CD4-positive, alpha-beta T cell treated with Interleukin-6 for 4 hours (primary cell): ENCODE data around the gene TUBB6.

ENCODE experiments used
- DNase-seq: peaks from one replicate; pipeline ENCODE4 v3.0.0-alpha.2; 2020; ENCODE audit warnings: mixed read lengths

Gene TUBB6

GRCh38 chr18:12307701-12308385, at the start of gene TUBB6:
TUBB6 (plus strand) TSS chr18:12308241; CDS start chr18:12308293, 52 bp downstream.
- DNase-seq, result no peak

DNA sequence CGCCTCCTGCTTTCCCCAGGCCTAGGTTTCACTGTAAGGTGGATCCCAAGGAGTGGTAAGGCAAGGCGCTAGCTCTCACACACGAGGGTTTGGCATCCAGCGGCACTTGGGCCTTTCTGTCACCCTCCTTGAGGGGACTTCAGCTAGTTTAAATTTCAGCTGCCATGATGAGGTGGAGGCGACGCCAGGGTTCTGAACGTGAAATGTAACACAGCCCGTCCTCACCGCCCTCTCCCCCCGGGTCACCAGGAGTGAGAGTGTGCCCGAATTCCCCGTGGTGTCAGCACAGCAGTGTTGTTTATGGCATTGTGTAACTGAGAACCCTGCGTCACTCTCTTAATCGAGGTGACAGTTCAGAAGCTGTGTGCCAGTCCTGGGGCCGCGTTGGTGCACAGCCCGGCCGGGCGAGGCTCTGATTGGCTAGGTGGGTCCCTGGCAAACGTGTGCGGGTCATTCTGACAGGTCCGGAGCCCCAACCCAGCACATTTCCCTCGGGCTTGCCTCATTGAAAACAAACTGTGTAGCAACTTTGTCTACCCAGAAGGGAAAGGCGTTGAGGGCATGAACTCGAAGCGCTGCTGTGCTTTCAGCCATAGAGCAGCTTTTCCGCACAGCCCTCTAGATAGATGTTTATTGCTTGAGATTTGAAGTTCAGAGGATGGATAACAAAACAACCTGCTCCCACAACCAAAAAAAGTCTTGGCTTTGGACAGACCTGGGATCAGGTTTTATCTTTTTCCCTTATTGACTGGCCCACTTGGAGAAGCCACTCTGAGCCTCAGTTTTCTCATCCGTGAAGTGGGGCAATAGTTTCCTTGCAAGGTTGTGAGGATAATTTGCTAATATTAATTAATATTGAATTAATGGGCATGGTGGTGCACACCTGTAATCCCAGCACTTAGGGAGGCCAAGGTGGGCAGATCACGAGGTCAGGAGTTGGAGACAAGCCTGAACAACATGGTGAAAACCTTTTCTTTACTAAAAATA, 49.0 kb upstream of the TUBB6 start:
- DNase-seq, result no peak

DNA sequence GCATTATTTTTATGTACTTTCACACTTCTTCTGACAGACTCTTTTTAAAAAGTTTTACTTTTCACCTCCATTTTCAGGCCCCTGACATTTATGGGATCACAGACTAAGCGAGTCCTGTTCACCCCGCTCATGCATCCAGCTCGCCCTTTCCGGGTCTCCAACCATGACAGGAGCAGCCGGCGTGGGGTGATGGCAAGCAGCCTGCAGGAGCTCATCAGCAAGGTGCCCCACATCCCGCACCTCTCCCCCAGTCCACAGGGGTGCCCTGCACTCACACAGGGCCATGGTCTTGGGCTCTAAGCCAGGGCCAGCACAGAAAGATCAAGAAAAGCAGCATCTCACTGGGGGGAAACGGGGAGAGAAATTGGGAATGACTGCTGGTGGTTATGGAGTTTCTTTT, 45.3 kb upstream of the TUBB6 start:
- no peak for DNase-seq

GRCh38 chr18:12264864-12265263, 43.2 kb upstream of the TUBB6 start:
- DNase-seq, result no peak

GRCh38 chr18:12271376-12272235, 36.4 kb upstream of the TUBB6 start:
- DNase-seq, result peak; percentile 43

DNA sequence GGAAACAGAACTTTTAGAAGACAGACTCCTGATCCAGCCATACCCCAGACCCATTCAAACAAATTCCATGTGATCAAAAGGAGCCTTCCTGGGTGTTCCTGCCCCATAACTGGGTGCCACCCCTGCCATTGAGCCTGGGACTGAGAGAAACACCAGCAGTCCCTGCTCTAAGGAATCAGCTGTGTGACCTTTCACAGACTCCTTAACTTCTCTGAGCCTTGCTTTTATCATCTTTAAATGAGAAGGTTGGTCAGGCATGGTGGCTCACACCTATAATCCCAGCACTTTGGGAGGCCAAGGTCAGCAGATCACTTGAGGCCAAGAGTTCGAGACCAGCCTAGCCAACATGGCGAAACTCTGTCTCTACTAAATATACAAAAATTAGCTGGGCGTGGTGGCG, 33.2 kb upstream of the TUBB6 start:
- no peak for DNase-seq

- no peak for DNase-seq
These were observed 31.1 kb upstream of the TUBB6 start for GRCh38 chr18:12276736-12277554.

GRCh38 chr18:12278215-12278671, 29.8 kb upstream of the TUBB6 start:
- no peak for DNase-seq

GRCh38 chr18:12278741-12279682, 29.0 kb upstream of the TUBB6 start:
- no peak for DNase-seq

DNA sequence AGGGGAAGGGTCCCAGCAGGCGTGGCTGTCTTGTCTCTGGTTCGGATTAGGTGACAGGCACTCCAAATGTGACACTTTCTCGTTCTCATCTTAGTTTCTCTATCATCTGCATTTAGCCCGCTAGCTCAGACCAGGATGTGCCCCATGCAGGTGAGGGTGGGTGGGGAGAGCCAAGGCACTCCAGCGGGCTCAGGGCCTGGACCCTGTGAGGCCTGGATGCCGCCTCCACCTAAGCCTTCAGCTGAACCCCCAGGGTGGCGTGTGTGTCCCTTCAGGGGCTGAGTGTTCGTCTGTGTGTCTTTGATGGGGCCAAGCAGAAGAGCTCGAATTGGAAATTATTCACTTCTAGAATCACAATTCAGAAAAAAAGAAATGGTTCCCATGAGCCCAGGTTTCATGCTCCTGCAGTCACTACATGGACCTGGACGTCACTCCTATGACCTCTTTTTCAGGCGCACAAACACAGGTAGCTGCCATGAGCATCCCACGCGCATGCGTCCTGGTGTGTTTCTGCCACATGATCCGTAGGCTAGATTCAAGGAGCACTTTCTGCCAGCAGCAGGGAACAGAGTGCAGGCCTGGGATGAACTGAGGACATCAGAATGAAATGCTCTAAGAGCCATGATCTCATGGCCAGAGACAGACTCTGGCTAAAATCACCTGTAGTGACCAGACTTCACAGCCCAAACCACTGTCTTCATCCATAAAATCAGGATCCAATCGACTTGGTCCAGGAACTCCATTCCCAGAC, 28.1 kb upstream of the TUBB6 start:
- DNase-seq, result no peak

- no peak for DNase-seq
These were observed 26.2 kb upstream of the TUBB6 start for GRCh38 chr18:12281861-12282260.

DNA sequence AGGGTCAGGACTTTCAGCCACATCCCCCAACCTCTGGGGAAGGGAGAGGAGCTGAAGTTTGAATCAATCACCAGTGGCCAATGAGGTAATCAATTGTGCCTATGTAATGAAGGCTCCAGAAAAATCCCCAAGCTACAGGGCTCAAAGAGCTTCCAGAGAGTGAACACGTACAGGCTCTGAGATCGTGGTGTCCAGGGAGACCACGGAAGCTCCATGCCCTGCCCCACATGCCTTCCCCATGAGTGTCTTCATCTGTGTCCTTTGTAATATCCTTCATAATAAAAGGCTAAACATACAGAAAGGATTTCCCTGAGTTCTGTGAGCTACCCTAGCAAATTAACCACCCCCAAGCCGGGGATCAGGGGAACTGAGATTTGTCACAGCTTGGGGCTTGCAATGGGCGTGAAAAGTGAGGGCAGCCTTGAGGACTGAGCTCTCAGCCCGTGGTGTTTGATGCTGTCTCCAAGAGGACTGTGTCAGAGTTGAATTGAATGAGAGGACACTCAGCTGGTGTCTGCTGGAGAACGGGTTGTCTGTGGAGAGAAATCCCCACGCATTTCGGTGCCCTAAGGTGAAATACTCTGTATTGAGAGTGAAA, 25.5 kb upstream of the TUBB6 start:
- DNase-seq, result no peak

GRCh38 chr18:12283256-12283655, 24.8 kb upstream of the TUBB6 start:
- DNase-seq, result no peak

DNA sequence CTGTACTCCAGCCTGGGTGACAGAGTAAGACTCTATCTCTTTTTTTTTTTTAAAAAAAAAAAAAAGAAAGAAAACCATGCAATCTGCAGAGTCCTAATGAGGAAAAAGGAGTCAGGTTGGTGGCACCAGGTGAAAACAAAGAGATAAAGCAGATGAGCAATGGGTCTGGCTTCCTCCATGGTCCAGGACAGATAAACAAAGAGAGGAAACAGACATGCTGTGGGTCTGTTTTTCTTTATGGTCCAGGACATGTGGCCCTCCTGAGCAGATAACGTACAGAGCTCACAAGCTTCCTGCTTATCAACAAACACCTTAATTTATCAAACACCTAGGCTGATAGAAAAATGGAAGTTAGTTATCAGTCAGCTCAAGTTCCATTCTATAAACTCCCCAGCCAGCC, 24.4 kb upstream of the TUBB6 start:
- DNase-seq, result no peak

- no peak for DNase-seq
These were observed 20.8 kb upstream of the TUBB6 start for GRCh38 chr18:12287131-12287681.

DNA sequence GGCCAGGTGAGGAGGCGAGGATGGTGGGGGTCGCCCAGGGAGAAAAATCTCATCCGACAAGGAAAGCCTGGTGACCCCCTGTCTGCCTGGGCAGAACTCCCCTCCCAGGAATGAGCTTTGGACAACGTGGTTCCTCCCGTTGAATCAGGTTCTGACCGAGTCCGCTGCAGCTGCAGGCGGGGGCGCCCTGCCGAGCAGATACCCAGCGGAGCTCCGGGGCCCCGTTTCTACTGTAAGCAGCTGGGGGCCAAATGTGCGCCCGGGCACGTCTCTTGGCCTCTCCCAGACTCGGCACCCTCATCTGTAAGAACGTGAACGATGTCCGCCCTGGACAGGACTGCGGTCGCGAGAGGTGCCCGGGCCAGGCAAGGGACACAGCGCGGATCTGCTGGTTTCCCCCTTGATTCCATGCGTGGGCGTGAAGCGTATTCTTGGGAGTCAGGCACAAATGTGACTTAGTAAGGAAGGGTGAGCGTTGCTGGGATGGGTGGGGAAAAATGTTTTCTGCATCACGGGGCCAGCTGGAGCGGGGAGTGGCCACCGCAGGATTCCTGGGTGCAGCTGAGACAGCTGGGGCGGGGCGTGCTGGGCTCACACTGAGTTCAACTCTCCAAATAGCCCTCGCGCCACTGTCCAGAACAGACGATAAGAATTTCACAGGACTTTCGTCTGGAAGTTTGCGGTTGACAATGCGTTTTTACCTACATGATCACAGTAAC, 20.2 kb upstream of the TUBB6 start:
- DNase-seq, result no peak

- DNase-seq, result no peak
These were observed 19.7 kb upstream of the TUBB6 start for GRCh38 chr18:12288403-12288755.

DNA sequence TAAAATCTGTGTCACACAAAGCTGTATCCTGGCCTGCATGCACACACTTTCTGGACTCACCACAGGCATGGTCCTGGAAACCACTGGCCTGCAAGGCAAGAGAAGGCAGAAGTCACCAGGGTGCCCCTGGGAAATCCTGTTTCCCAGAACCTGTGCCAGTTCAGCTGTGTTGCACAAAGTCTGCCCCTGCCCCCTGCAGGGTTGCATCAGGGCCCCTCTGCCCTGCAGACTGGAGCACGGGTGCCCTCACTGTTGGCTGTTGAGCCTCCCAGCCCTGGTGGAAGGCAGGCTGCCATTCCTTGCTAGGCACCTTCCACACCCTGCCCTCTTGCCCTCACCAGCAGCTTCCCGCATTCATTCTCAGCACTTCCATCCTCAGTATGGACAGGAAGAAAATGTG, 18.0 kb upstream of the TUBB6 start:
- DNase-seq, result no peak

- DNase-seq, result no peak
These were observed 16.9 kb upstream of the TUBB6 start for GRCh38 chr18:12291161-12291560.
